NCI-H1417 treated with DMSO at 0.1 percent for 48 hours (cell line): Measurements from ENCODE around the gene NACC2.

Experiments
- DNase-seq: peaks from one replicate; lab custom pipeline; 2025; lab: John Stamatoyannopoulos, UW

Gene NACC2

DNA sequence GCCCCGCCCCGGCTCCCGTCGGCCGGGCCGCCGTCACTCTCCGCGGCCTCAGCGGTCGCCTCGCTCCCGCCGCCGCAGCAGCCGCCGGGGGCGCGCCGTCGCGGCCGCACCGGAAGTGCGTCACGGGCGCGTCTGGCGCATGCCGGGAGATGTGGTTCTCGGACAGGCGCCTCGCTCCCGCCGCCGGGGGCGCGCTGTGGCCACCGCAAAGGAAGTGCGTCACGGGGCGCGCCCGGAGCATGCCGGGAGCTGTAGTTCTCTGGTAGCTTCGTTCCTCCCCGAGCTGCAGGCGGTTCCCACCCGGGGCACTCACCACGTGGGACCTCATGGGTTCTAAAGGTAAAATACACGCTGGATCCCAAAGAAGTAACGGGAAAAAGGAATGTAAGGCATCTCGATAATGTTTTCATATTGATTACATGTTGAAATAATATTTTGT, 133.8 kb downstream of the NACC2 start, which contains the start of gene UBAC1:
UBAC1 (minus strand) TSS at position 97 of the 439 bp plus-strand sequence. CDS start 211 bp downstream, outside the sequence.
- peak; percentile 82 for DNase-seq

DNA sequence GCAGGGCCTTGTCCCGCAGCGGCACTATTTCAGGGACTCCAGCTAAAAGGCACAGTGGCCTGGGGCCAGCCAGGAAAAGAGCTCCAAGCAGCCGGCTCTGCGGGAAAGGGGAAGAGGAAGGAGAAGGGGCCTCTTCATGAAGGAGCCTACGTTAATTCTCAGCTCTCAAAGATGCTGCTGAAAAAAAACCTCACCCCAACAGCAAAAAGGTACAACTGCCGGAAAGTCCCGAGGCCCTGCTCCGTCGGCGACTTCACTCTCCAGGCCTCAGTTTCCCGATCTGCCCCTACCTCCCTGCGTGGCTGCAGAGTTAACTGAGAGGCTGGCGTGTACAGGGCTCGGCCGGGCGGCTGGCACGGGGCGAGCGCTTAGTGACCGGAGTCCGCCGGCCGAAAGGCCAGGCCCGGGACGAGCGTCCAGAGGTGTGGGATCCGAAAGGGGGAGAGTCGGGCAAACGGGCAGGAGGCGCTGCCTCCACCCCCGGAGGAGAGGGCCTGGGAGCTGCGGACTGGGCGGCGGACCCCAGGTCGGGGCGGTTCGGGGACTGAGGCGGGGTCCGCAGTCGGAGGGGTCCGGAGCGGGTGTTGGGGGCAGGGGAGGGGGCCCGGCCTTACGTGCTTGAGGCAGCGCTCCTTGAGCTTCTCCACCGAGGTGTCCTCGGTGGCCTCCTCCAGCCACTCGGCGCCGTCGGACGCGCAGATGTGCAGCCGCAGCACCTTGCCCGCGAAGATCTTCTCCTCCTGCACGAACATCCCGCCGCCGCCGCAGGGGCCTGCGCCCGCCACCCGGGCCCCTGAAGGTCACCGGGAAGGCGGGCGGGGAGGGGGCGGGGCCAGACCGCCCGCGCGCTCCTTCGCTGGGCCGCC, 134.4 kb downstream of the NACC2 start:
- DNase-seq: no peak

DNA sequence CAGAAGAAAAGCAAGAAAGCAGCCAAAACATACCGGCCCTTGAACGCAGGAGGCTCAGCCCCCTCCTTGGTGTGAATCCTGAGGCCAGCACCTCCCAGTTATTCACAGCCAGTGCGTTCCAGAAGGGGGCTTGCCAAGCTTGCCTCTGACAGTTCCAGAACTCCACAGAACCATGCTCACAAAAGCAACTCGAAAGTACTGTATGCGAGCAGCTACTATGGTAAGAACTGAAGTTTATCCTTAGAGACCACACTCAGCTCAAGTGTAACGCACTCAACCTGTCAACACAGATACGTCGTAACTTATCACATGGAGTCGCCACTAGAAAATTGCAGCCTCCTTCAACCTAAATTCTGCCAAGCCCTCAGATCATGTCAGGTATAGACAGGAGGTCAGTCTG, 135.3 kb downstream of the NACC2 start:
- no peak for DNase-seq

DNA sequence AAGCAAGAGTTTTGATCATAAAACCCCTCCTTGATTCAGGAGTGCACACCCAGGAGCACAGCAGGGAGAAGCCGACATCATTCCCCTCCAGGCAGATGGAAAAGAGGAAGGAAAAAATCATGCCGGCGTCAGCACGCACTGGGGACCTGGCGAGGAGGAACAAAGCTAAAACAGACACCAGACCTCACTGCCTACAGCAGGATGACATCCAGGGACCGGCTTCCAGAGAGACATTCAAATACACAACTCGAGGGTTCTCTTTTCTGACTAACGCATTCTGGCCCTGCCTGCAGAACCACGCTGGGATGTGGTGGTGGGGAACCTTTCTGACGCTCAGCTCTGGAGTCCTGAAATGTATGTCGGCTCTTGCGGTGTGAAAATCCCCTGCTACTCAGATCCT, 136.6 kb downstream of the NACC2 start:
- no peak for DNase-seq

DNA sequence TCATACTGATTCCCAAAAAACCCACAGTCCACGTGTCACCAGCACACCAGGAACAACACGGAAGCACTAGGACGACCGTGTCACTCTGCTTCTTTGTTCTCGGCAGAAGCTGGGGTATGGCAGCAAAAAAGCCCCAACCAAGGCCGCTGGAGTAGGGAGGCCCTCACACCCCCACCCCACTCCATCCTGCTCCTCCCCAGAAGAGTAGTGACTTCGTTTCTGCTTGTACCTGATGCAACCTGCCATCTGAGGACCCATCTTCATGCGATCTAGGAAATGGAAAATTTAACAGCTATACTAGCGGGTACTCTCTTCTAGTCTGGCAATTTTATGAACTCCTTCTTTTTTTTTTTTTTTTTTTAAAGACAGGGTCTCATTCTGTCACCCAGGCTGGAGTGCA, 137.7 kb downstream of the NACC2 start:
- no peak for DNase-seq

DNA sequence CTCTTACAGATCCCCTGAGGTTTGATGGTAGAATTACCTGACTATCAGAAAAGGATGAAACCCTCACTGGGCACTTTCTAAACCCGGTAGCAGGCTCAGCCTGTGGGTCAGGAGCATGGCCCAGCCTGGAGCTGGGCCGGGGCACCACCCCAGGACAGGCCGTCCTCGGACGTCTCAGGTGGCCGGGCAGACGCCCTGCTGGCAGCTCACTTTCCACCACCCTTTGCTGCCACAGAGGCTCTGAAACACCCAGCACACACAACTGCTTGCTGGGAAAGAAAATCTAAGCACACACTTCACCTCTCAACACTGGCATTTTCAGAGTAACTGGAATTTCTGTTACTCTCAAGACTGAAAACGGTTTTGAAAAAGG, 138.3 kb downstream of the NACC2 start:
- no peak for DNase-seq
